ENCODE data around the gene MS4A6A.
"Not testable (repeated sequence)": the region's sequence is repeated elsewhere in the genome, so short reads cannot be mapped to it uniquely, and the experiment has no call there.

MS4A6A gene, protein sequence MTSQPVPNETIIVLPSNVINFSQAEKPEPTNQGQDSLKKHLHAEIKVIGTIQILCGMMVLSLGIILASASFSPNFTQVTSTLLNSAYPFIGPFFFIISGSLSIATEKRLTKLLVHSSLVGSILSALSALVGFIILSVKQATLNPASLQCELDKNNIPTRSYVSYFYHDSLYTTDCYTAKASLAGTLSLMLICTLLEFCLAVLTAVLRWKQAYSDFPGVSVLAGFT

DNA sequence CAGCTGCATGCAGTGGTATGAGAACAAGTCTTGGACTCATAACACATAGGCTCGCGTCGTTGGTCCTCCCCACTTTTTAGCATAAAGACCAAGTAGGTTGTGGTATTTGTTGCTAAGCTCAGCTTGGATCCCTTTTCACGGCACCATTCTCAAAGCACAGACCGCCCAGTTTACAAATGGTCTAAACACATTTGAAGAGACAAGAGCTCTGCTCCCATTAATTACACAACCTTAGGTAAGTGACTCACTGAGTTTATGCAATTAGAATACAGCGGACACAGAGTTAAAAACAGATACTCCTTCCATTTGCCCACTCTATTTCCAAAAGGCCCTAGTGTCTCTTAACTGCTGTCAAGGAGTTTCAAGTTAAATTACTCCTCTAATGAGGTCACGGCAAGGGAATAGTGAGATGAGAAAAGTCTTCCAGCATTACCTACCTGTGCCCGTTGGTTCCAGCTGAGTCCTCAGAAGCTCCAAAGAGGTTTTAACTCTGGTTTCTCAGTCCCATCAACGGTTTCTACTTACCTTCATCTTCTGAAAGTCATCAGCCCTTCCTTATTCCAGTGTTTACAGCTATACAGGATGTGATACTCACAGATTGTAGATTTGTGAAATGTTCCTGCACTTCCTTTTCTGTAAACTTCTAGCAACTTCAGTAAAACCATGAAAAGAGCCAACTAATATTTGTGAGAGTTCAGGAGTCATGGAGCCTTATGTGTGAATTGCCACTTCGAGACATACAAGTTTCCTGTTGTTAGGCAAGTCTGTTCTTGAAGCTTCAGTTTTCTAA is at the start of gene MS4A6A:
Gene MS4A6A (minus strand): TSS at position 543 of the 790 bp plus-strand sequence. CDS start 1,356 bp downstream, outside the sequence.
- DNase-seq (ENCODE audit: low read depth in 2 of 3, low spot score in 1 of 3) = no peak

DNA sequence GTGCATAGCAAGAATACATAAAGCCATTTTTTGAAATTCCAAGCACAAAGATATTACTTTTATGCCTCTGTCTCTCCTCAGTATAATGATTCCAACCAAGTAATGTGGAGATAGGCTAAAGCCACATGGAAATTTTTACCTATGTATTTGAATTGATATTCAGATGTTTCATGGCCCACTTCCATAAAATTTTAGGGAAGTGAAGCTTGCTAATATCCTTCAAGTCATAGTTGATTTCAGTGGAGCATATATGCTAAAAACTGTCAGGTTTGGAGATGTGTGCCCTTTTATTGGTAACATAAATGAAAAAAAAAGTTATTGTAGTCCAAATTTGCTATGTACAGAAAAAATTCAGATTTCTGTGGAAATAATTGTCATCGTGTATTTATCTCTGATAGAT is 47.8 kb upstream of the MS4A6A start:
- no peak for DNase-seq (ENCODE audit: low read depth in 2 of 3, low spot score in 1 of 3)

DNA sequence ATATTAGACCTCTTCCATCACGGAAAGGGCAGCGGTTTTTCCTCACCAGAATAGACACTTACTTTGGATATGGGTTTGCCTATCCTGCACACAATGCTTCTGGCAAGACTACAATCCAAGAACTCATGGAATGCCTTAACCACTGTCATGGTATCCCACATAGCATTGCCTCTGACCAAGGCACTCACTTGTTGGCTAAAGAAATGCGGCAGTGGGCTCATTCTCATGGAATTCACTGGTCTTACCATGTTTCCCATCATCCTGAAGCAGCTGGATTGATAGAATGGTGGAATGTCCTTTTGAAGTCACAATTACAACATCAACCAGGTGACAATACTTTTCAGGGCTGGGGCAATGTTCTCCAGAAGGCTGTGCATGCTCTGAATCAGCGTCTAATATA is 39.3 kb upstream of the MS4A6A start:
- DNase-seq (ENCODE audit: low read depth in 2 of 3, low spot score in 1 of 3) = no peak

DNA sequence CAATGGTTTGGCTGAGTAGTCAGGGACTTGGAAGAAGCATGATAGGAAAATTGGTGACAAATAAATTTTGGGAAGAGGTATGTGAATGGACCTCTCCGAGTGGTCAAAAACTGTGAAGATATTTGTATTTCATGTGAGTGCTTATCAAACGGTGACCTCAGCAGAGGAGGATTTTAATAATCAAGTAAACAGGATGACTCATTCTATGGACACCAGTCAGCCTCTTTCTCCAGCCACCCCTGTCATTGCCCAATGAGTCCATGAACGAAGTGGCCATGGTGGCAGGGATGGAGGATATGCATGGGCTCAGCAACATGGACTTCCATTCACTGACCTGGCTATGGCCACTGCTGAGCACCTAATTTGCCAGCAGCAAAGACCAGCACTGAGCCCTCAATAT is 38.8 kb upstream of the MS4A6A start:
- no peak for DNase-seq (ENCODE audit: low read depth in 2 of 3, low spot score in 1 of 3)

DNA sequence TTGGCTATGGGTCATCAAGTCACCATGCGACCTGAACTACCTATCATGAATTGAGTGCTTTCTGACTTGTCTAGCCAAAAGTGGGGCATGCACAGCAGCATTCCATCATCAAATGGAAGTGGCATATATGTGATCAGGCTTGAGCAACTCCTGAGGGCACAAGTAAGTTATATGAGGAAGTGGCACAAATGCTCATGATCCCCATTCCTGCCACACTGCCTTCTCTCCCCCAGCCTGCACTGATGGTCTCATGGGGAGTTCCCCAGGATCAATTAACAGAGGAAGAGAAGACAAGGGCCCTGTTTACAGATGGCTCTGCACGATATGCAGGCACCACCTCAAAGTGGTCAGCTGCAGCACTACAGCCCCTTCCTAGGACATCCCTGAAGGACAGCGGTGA is 38.3 kb upstream of the MS4A6A start:
- no peak for DNase-seq (ENCODE audit: low read depth in 2 of 3, low spot score in 1 of 3)

DNA sequence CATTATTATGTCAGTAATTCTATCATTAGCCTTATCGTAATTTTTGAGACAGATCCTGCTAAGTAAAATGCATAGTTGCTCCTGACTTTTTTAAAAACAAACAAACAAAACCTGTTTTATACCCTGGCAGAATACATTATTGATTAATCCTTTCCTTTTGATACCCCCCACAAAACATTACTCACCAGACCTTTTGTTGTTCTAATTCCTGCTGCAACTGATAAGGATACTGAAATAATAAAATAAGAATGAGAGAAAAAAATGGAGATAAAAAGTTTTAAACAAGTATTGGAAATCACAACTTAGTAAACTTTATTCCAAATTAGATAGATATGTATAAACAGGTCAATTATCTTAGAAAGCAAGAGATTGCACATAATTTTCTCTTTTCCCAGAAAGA is 31.5 kb upstream of the MS4A6A start:
- no peak for DNase-seq (ENCODE audit: low read depth in 2 of 3, low spot score in 1 of 3)

DNA sequence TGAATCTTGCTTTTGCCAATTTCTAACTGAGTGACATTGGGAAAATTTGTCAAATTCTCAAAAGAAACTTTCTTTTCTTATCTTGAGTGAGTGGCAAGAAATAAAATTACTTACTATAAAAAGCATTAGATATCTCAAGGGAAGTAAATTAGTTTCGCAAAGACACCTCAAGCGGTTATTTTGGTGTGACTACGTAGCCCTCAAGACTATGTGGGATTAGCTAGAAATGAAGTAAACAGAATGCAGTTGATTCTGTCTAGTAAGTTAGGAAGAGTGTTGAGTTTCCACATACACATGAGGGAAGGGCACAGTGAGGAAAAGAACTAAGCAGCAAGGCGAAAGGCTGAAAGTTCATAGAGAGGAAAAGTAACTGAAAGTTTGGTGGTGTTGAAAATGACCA is 28.3 kb upstream of the MS4A6A start:
- no peak for DNase-seq (ENCODE audit: low read depth in 2 of 3, low spot score in 1 of 3)

DNA sequence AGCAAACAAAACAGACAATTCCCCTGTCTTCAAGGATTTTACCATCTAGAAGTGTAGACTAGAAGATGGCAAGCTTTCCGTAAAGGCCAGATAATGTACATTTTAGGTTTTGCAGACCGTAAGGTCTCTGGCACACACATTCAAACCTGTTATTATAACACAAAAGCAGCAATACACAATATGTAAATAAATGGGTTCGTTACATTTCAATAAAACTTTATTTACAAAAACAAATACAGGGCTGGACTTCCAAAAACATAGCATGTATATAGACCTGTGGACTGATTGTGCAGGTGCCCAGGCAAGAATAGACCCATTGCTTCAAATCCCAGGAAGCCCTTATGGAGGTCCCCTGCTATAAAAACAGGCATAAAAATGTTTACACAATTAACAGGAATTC is 27.1 kb upstream of the MS4A6A start:
- no peak for DNase-seq (ENCODE audit: low read depth in 2 of 3, low spot score in 1 of 3)

DNA sequence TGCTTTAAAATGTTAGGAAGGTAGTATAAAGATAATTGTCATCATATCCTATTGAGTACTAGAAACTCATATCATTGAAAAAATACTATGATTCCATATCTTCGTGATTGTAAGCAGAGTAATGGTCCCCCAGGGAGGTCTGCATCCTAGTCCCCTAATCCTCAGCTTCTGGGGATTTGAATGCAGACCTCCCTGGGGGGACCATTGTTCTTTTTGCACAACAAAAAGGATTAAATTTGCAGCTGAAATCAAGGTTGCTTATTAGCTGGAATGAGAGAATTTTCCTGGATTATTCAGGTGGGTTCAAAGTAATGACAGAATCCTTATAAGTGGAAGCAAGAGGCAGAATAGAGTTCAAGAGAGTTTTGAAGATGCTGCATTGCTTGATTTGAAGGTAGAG is 26.1 kb upstream of the MS4A6A start:
- no peak for DNase-seq (ENCODE audit: low read depth in 2 of 3, low spot score in 1 of 3)

DNA sequence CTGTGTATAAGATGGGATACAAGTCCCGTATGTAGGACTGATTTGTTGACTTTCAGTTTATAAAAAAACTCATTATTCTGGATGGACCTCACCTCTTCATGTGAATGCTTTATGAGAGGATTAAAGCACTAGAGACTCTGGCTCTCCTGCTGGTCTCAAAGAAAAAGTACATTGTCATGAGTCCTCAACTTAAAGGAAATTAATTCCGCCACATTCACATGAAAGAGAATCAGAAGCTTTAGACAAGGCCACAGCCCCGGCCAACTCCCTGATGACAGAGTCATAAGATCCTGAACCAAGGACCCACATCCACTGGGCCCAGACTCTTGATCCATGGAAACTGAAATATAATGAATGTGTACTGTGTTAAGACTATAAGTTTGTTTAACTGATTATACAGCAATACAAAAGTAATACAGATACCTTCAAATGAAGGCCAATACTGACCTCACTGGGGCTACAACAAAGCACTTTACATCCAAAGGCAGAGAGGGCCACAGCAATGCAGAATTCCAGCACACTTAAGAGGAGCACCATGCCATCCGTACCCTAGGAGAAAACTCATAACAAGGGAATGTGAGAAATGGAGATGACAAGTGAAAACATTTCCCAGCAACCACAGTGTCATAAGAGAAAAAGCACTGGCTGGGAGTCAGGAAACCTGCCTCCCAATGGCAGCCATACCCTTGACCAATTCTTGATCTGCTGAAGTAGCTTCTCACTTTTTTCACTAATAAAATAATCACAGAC is 25.4 kb upstream of the MS4A6A start:
- DNase-seq (ENCODE audit: low read depth in 2 of 3, low spot score in 1 of 3) = no peak

DNA sequence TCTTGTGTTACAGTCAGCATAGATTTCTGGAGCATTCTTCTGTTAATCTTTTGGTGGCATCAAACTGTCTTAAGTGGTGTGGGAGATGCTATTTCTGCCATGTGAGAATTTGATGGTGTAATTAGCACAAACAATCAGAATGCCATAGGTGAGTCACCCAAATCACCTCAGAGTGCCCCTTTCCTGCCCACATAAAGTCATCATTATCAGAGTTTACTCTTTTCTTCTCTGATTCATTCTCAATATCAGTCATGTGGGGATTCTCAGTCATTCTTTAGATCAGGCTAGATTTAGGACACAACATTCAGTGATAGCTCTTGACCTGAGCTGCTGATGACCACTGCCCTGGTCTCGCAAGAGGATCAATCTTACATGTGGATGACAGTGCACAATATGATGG is 23.7 kb upstream of the MS4A6A start:
- no peak for DNase-seq (ENCODE audit: low read depth in 2 of 3, low spot score in 1 of 3)

DNA sequence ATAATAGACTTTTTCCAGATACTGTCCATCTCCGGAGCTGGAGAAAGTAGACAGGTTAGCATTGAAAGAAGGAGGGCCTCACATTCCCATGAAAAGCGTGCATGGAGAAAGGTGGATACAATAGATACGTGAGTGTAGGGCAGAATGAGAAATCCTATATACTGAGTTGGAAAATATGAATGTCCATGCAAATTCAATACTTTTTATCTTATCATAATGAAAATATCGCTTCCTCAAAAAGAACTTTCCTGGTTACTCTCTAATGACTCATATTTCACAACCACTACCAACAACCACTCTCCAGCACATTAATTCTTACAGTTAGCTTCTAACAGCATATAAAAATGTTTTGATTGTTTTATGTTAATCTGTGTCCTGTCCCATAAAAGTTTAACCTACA is 22.0 kb upstream of the MS4A6A start:
- DNase-seq (ENCODE audit: low read depth in 2 of 3, low spot score in 1 of 3) = no peak

DNA sequence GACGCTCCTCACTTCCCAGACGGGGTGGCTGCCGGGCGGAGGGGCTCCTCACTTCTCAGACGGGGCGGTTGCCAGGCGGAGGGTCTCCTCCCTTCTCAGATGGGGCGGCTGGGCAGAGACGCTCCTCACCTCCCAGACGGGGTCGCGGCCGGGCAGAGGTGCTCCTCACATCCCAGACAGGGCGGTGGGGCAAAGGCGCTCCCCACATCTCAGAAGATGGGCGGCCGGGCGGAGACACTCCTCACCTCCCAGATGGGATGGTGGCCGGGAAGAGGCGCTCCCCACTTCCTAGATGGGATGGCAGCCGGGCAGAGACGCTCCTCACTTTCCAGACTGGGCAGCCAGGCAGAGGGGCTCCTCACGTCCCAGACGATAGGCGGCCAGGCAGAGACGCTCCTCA is 18.5 kb upstream of the MS4A6A start:
- not testable (repeated sequence) for DNase-seq (ENCODE audit: low read depth in 2 of 3, low spot score in 1 of 3)

DNA sequence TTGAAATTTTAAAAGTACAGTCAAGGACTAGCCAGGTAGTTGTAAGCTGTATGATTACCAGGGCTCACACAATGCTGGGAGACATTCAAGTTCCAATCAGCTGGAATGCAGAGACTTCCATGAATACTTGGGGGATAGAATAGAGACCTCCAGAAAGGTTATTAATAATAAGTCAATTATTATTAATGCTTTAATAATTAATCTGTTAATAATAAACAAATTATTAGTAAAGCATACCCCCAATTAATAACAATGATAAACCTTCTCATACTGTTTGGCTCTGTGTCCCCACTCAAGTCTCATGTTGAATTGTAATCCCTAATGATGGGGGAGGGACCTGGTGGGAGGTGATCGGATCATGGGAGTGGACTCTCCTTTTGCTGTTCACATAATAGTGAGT is 14.6 kb upstream of the MS4A6A start:
- DNase-seq (ENCODE audit: low read depth in 2 of 3, low spot score in 1 of 3) = no peak

DNA sequence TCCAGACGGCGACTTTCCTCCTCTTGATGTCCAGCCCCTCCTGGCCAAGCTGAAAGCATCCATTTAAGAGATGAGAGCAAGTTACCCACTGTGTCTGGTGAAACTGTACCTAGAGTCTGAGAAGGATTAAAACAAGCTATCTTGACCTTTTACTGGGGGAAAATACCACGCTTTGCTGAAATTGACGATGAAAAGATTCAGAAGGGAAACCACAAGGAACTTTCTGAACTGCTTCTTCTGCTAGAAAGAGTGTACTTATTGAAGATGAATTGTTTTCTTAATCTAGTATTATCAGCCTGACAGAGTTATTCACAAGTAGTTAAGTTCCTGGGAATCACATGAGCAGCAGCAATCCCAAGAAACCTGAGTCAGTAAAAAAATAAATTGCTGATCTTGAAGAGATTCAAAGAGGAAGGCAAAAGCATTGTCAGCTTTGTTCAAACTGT is 13.1 kb upstream of the MS4A6A start:
- DNase-seq (ENCODE audit: low read depth in 2 of 3, low spot score in 1 of 3) = no peak

DNA sequence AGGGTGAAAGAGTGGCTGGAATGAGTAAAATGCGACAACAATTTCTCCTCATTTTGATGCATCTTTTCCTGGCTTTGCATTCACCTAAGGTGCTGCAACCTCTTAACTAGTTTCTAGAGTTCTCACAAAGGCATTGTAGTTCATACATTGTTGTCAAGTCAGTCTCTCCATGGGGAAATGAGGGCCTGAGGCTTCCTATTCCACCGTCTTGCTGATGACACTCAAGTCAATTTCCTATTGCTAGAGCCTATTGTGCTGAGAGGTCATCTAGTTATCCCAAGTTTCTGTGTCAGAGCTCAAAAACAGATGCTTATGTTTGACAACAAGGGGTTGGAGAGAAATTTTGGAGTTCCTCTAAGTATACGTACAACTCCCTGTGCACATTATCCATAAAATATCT is 11.6 kb upstream of the MS4A6A start:
- DNase-seq (ENCODE audit: low read depth in 2 of 3, low spot score in 1 of 3) = no peak

DNA sequence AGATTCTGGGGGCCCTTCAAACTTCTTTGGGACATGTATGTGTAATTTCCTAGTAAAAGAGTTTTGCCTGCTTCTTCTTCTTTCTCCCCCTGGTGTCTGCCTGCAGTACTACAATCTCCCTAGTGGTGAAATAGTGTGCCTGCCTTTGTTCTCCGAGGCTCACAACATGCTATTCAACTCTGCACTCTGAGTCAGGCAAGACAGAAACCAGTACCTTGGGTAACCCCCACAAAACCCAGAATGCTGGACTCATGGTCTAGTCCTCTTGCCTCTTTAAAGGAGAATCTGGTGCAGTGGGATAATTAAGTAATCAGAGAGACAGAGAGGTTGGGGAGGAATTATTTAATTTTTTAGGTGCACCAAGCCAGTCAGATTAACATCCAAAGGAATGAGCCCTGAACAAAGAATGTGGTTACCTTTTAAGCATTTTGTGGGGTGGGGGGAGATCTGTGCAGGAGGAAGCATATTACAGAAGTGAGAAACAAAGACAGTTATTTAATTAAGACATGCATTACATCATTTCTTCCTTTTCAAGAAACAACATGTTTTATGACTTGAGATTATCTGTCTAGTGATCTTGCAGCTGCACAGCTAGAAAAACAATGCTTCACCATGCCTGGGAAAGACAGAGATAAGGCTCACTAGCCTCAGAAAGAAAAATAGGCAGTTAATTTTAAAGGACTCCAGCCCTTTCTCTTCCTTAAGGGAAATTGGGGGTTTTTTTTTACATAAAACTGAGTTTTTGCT is 11.0 kb upstream of the MS4A6A start:
- peak; percentile 44 to 80 (median 60) for DNase-seq (ENCODE audit: low read depth in 2 of 3, low spot score in 1 of 3)

DNA sequence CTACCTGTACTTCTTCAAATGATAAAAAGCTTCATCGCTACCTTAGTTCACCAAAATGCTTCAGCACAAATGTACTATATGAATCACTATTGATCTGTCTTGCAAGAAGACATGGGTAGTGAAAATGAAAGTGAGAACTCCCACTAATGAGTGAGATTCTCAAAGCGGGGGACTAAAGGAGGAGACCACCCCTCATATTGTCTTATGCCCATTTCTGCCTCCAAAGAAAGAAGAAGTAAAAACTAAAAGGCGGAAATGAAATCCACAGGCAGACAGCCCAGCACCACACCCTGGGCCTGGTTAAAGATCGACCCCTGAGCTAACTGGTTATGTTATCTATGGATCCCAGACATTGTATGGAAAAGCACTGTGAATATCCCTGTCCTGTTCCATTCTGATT is 9.7 kb upstream of the MS4A6A start:
- not testable (repeated sequence) for DNase-seq (ENCODE audit: low read depth in 2 of 3, low spot score in 1 of 3)

DNA sequence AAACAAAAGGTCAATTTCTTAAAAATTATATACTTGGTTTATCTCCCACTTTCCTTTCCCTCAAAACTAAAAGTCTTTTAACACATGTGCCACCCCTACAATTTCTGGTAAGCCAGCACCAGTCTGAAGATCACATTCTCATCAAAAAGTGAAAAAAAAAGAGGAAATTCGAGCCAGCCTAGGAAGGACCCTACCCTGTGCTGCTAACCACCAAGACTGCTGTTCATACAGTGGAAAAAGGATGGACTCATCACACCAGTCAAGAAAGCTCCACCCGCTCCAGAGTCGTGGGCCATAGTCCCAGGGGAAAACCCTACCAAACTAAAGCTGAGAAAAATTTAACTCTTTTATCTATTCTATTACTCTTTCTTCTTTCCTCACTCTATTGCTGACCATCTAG is 5.6 kb upstream of the MS4A6A start:
- not testable (repeated sequence) for DNase-seq (ENCODE audit: low read depth in 2 of 3, low spot score in 1 of 3)

DNA sequence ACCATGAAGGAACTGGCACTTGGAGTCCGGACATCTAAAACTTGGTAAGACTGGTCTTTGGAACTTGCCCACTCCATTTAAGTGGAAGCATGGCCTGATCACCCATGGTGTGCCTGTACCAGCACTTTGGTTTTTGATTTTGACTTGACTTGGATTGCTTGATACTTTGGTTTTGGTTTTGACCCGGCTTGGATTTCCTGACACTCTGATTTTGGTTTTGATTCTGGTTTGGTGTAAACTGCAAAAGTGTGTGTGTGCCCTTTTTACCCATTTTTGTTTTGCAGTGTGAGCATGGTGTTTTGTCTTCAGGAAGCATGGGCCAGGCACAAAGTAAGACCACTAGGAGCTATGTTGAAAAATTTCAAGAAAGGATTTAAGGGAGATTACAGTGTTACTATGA is 3.2 kb upstream of the MS4A6A start:
- DNase-seq (ENCODE audit: low read depth in 2 of 3, low spot score in 1 of 3) = not testable (repeated sequence)

DNA sequence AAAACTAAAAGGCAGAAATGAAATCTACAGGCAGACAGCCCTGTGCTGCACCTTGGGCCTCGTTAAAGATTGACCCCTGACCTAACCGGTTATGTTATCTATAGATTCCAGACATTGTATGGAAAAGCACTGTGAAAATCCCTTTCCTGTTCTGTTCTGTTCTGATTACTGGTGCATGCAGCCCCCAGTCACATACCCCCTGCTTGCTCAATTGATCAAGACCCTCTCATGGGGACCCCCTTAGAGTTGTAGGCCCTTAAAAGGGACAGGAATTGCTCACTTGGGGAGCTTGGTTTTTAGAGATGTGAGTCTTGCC is 2.6 kb upstream of the MS4A6A start:
- not testable (repeated sequence) for DNase-seq (ENCODE audit: low read depth in 2 of 3, low spot score in 1 of 3)
